HG03558 (cell line): ENCODE measurements around the gene SLC4A1.

Experiments used
- ATAC-seq: cut with Tn5 transposase; IDR thresholded peaks from one replicate; pipeline ENCODE4 v1.9.1; 2021; ENCODE audit warnings: moderate number of reproducible peaks; ENCODE audit not compliant: unreplicated experiment; ENCODE audit errors: extremely low read depth

SLC4A1 gene

DNA sequence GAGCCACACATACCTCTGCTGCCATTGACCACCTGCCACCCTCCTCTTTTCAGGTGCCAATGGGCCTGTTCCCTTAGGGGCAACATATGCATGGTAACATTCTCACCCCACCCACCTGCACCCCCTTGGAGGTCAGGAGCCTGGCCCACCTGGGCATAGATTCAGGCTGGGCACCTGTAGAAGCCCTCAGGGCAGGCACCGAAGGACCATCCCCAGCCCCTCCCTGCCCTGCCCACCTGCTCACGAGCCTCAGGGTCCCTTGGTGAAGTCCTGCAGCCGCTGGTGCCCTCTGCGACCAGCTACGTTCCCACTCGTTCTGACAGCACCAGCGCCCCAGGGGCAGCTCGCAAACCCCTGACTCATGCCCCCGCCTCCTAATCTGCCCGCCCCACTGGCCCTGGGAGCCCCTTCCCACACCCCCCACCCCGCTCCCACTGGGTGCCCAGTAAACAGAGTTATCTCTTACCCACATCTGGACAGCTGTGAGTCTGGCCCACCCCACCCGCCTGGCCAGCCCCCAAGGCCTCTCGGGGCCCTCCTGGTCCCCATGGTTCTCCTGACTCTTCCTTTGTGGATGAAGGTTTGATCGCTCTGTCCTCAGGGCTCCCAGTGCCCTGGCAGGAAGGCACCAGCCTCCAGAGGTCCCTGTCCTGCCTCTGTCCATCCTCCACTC lies at the start of gene SLC4A1:
SLC4A1 (minus strand) TSS at position 318 of the 673 bp plus-strand sequence. CDS start 5,269 bp downstream, outside the sequence.
- no peak for ATAC-seq

DNA sequence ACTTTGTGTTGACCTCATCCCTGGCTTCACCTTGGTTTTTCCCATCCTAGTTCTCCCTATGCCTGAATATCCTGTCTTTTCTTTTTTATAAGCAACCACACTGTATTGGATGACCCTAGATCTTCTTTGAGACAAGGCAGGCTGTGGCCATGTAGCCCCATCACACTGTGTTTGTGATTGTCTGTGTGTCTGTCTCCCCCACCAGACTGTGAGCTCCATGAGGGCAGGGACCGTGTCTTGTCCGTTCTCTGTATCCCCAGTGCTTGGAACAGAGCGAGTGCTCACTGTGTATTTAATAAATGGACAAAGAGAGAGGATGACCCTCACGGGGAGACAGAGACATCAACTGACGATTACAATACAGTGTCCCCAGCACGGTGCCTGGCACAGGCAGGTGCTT lies 49.6 kb upstream of the SLC4A1 start:
- no peak for ATAC-seq

DNA sequence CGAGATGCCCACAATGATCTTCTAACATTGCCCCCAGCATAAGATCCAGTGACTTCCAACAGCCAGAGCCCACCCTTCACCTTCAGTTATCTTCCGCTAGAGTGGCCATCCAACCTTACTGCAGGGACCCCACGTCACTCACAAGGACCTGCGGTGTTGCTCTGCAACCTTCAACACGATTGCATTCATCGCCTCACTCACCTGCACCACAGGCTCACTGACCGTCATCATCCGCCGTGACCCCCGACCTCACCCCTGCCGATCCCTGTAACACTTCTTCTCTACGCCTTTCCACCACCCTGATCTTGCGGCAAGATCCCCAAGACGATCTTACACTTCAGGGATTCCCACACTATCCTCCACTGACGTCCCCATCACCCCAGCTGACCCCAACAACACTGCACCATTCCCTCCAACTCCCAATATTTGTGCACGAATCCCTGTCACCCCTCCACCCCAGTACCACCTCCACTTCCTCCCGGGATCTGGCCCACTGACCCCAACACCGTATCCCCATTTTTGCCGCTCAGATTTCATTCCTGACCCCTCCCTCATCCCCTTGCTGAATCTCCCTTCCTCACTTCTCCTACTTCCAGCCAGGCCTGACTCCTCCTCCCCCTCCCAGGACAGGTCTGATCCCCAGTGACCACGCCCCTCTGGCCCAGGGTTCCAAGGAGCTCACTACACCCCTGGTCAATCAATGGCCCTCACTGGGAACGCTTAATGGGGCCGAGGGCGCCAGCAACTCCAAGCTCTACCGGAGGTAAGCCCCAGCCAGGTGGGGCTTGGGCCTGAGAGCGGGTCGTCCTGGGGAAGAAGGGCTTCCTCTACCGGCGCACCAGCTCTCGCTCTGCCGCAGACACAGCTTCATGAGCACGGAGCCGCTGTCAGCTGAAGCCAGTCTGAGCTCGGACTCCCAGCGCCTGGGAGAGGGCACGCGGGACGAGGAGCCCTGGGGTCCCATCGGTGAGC lies 48.1 kb upstream of the SLC4A1 start:
- ATAC-seq: no peak

DNA sequence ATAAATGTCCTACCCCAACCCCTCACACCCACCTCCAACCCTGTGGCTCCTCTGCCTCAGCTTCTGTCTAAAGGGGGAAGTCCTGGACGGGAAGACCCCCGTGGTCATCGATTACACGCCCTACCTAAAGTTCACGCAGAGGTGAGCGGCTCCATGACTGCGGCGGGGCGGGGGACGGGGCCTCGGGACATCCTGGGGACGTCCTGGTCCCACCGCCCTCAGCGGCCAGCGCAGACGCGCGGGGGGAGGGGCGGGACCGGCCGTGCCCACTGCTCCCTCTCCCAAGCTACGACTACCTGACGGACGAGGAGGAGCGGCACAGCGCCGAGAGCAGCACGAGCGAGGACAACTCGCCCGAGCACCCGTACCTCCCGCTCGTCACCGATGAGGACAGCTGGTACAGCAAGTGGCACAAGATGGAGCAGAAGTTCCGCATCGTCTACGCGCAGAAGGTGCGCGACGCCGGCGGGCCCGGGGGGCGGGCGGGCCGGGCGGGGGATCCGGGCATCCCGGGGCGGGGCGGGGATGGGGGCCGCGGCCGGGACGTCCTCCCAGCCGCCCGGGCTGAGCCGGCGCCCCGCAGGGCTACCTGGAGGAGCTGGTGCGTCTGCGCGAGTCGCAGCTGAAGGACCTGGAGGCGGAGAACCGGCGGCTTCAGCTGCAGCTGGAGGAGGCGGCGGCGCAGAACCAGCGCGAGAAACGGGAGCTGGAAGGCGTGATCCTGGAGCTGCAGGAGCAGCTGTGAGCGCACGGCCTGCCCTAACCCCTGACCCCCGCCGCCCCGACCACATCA lies 47.1 kb upstream of the SLC4A1 start:
- ATAC-seq: no peak

DNA sequence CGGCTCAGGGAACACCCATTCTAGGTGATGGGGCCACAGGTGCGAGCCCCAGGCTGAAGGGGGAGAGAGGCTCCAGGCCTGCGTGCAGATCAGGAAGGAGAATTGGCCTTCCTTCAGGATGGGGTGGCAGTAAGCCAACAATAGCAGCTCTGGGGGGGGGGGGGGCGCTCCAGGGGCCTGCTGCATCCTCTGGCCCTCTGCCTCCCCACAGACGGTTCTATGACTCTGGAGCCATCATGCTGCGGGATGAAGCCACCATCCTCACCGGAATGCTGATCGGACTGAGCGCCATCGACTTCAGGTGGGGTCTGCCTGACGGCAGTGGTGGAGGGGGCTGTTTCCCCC lies 46.6 kb upstream of the SLC4A1 start:
- no peak for ATAC-seq

DNA sequence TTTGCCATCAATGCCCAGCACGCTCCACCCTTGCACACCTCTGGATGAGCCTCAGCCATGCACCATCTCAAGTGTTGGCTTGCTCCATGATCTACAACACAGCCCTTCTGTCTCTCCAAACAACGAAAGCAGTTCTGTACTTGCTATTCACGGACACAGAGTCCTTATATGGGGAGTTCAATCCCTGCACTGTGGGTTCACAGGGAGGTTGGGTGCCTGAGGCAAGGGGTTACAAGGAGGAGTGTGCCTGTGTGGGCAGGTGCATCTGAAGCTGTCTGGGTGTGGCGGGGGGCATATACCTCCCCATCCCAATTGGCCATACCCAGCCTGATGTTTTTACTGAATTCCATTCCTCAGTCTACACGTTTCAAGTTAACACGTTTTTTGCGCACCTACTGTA lies 46.1 kb upstream of the SLC4A1 start:
- no peak for ATAC-seq

DNA sequence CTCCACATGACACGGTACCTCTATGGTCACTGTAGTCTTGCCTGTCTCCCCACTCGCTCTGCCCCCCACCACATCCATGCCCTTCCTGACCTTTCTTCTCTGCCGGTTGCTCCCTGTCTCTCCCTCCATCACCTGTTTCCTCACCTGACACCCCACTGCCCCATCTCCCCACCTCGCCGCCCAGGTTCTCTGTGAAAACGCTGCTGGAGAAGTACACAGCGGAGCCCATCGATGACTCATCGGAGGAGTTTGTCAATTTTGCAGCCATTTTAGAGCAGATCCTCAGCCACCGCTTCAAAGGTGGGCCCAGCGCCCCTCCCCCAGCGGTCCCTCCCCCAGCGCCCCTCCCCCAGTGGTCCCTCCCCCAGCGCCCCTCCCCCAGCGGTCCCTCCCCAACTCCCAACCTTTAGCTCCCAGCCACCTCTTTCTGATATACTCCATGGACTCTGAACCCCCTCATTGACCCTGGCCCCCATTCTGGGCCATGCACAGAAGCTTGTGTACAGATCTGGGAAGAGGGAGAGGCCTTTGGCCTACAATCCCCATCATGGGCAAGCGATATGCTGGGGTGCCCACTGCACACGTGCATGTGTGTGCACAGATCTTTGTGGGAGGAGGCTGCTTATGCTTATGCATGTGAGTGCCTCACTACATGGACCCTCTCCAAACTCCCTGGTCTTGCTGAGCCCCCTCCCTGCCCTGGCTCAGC lies 44.6 kb upstream of the SLC4A1 start:
- ATAC-seq: no peak

DNA sequence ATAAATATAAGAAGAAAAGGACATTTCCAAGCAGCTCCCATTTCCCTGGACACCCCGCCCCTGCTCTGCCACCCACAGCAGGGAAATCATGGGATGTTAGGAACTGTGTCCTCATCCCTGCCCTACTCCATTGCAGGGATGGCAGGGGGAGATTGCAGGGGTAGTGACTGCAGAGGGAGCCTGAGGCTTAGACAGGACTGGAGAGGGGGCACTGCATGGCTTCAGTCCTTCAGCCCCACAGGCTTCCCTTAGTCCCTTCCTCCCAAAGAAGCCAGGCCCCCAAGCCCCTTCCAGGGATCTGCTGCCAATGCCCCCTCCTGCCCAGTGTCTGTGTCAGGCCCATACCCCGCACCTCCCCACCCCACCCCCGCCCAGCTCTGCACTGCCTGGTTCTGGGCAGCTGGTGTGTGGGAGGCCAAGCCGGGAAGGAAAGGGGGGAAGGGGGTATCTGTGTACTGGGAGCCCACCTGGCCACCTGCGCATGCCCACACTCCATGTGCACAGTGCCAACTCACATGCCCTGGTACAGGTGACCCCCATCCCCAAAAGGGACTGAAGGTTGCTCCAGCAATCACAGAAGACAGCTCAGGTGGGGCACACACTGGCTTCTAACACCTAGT lies 43.7 kb upstream of the SLC4A1 start:
- ATAC-seq: no peak

DNA sequence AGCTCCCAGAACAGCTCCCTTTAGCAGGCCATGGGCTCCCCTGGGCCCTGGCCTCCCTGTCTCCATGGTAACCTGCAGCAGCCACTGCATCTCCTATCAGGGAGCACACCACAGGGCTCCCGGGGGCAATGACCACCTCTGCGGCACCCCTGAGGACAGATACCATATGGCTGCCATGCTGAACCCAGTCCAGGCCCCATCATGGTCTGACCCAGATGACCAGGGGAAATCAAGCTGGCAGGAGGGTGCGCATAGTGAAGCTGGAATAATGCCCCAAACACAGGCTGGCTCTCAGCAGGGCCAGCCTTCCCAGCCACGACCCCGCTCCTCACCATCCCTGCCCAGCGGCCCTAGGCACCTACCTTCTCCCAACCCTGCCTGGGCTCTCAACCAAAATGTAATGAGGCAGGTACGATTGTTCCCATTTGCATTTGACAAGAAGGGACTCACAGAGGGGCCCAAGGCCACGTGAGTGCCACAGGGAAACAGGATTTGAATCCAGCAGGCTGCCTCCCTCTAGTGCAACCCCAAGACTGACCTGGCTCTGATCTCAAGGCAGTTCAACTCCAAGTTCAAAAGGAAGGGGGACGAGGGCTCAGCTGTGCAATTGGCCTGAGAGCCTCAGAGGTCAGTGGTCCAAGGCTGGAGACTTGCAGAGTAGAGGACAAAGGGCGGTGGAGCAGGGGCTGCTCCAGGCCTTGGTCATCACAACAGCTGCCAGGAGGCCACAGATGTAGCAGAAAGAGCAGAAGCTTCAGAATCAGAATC lies 42.9 kb upstream of the SLC4A1 start:
- no peak for ATAC-seq

DNA sequence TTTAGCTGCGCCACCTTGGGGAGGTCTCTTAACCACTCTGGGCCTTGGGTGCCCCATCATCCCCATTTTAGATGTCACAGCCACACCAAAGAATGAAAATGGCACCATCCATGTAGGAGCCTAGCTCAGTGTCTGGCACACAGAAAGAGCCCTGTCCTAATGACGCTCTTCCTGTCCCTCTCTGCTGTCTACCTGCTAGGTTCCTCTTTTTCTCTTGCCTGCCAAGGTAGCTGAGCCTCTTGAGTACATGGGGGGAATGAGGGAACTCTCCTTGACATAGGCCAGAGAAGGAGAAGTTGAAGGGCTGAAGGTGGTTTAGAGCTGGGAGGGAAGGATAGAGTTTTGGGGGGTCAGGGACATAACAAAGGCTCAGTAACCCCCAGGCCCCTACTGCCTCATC lies 42.3 kb upstream of the SLC4A1 start:
- ATAC-seq: no peak

DNA sequence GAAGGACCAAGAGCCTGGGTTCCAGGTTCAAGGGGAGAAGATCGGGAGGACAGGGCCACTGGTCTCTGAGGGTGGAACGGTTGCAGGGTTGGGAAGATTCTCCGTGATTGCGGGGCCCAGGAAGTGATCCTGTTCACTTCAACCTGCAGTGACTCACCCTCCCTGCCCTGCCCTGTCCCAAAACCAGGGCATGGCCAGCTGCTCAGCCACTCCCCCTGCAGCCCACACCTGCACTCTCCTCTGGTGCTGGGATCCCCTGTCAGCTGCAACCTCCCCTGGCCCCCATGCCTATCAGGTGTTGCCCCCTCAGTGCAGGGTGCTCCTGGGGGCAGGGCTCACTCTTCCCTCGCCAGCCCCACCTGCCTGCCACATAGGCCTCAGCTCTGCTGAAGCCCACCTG lies 41.5 kb upstream of the SLC4A1 start:
- no peak for ATAC-seq

DNA sequence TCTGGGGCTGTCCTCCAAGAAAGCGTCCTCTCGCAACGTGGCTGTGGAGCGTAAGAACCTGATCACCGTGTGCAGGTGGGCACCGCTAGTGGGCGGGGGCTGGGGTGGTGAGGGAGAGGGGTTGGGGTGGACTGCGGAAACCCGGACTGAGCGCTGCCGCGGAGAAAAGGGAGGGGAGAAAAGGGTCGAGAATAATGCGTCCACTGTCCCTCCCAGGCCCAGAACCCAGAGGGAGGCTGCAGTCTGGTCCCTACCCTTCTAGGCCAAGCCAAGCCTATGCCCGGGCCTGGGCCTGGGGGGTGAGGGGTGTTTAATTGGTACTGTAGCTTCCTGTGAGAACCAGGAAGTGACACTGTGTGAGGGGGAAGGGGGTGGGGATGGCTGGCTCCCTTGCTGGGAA lies 40.9 kb upstream of the SLC4A1 start:
- no peak for ATAC-seq

DNA sequence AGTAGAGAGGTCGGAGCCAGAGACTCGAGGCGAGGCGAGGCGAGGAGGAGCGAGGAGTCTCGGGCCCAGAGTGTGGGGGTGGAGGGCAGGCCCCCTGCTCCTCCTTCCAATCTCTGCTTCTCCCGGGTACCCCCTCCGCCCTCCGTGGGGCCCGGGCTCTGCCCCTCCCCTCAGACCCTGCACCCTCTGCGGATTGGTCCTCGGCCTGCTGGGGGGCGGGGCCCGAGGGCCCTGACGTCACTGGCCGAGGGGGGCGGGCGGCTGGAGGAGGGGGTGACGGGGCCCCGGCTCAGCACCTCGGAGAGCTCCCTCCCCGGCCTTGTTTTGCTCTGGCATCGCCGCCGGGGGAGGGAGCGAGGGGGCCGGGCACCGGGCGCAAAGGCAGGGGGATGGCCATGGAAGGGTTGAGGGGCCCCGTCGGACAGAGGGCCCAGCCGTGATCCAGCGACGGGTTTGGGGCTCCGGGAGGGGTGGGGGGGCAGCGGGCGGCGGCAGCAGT lies 40.4 kb upstream of the SLC4A1 start, which contains the start of gene RUNDC3A:
RUNDC3A (plus strand) TSS at position 282 of the 499 bp plus-strand sequence. CDS start 232 bp downstream, outside the sequence.
- no peak for ATAC-seq

DNA sequence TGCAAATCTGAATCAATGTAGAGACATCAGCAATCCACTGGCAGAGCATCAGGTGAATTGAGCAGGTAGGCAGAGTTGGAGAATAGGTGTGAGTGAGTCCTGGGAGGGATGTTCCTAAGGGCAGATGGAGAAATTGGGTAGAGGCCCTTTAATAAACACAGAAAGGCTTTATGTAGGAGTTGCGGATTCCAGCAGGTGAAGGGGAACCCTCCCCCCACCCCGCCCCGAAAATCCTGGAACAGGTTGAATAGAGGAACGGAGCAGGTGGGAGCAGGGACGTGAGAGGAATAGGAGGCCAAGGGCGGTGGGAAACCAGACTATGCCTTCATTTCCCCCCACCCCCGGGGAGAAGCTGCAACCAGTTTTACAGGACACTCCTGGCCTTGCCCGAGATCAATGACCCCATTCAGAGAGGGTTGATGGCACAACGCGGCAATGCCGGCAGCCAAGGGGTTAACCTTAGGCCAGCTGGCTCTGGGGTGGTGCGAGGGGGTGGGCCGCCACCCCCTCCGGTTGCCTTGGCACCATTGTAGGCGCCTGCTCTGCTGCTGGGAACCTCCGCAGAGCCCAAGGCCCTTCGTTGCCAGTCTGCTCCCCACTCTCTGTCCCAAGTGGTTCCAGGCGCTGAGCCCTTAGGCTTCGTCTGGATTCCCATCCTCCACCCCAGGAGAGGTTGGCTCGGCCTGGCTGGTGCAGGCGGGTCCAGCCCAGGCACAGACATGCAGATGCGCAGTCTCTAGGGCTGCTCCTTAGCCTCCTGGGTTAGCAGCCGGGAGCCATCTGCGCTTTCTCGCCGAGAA lies 39.7 kb upstream of the SLC4A1 start:
- no peak for ATAC-seq

DNA sequence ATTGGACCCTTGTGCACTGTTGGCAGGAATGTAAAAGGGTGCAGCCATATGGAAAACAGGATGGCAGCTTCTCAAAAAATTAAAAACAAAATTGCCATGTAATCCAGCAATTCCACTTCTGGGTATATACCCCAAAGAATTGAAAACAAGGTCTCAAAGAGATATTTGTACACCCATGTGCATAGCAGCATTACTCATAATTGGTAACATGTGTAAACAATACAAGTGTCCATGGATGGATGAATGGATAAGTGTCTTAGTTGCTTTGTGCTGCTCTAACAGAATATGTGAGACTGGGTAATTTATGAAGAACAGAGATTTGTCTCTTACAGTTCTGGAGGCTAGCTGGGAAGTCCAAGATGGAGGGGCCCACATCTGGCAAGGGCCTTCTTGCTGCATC lies 36.7 kb upstream of the SLC4A1 start:
- no peak for ATAC-seq

DNA sequence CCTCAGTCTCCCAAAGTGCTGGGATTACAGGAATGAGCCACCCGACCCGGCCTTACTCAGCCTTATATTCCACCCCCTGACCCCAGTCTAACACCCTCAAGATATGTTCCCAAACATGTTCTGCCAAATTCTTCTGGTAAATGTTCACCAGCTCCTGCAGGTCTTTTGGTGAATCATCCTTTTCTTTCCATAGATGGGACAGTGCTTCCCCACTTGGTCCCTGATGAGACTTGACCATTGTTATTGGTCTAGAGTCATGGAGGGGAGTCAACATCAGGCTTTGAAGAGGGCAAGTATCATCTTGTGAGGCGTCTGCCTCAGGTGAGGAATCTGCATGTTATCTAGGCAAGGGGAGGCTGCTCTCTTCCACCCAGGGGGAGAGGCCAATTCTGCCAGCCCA lies 30.0 kb upstream of the SLC4A1 start:
- no peak for ATAC-seq

DNA sequence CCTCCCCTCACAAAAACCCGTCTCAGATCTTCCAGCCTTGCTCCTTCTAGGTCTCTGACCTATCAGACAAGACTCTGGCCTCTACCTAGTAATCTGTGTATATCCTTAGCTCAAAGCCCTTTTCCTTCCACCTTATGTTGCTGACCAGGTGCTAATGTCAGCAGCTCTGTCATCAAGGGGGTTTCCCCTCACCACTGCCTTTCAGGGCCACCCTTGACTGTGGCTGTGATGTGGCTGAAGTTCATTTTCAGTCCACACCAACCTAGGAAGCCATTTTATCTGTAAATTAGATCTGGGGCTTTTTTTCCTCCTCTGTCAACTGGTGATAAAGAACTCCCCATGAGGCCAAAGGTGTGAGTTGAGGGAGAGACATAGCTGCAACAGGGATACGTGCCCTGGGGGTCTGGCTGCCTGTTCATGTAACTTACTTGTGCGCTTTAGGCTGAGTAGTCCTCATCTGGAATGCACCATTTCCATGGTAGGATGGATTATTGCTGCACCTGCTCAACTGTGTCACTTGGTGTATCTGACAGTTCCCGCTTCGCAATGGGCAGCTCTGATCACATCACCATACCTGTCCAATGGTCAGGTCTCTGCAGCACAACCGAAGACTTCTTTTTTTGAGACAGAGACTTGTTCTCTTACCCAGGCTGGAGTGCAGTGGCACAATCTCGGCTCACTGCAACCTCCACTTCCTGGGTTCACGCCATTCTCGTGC lies 25.7 kb upstream of the SLC4A1 start:
- ATAC-seq: no peak
